Sigmoid colon (tissue), 4 donors: ENCODE measurements around the gene LTBP1.

ENCODE experiments used
- CTCF ChIP-seq, 4 experiments: fragments of 450-650 bp in 3 of 4; fragments of 200-600 bp in 1 of 4; IDR thresholded peaks; one replicate each; pipeline ENCODE4 v1.5.1; 2016 to 2019; ENCODE audit warnings: antibody characterized with exemption in 4 of 4, mild to moderate bottlenecking in 3 of 4, moderate library complexity in 2 of 4
- EP300 ChIP-seq, 4 donors: sonication (generic); formaldehyde crosslinking; IDR thresholded peaks; one replicate each; pipeline ENCODE4 v1.6.1; 2017; ENCODE audit warnings: antibody characterized with exemption in 4 of 4
- POLR2A ChIP-seq, 2 donors: fragments of 450-650 bp; IDR thresholded peaks; one replicate each; pipeline ENCODE4 v1.6.1; 2016; ENCODE audit warnings: antibody characterized with exemption in 2 of 2, mild to moderate bottlenecking in 2 of 2, moderate library complexity in 2 of 2
- POLR2AphosphoS5 ChIP-seq, 4 donors: sonication (generic); formaldehyde crosslinking; IDR thresholded peaks; one replicate each; pipeline ENCODE4 v1.6.1; 2017; ENCODE audit warnings: antibody characterized with exemption in 4 of 4

- TF ChIP-seq CTCF (IDR thresholded peaks at IDR 0.05) = no peak
- TF ChIP-seq POLR2A (IDR thresholded peaks at IDR 0.05) = no peak
- no peak for TF ChIP-seq EP300 (IDR thresholded peaks at IDR 0.05)
- no peak for TF ChIP-seq POLR2AphosphoS5 (IDR thresholded peaks at IDR 0.05)
These were observed 343.2 kb downstream of the LTBP1 start for GRCh38 chr2:33289961-33290360.
